HG02588 (cell line): ENCODE measurements around the gene EPB42.
"Not testable (repeated sequence)": the region's sequence is repeated elsewhere in the genome, so short reads cannot be mapped to it uniquely, and the experiment has no call there.

Source experiments
- ATAC-seq: cut with Tn5 transposase; IDR thresholded peaks from one replicate; pipeline ENCODE4 v1.9.1; 2021; ENCODE audit warnings: mild to moderate bottlenecking, moderate library complexity; ENCODE audit not compliant: unreplicated experiment

The EPB42 gene

GRCh38 chr15:43213466-43213865 is 7.4 kb downstream of the EPB42 start:
- ATAC-seq: no peak

- no peak for ATAC-seq
Measured at GRCh38 chr15:43212951-43213350, 7.9 kb downstream of the EPB42 start.

- no peak for ATAC-seq
Measured at GRCh38 chr15:43212299-43212698, 8.5 kb downstream of the EPB42 start.

GRCh38 chr15:43211224-43211735 is 9.5 kb downstream of the EPB42 start:
- no peak for ATAC-seq

GRCh38 chr15:43210807-43211206 is 10.0 kb downstream of the EPB42 start:
- ATAC-seq: no peak

- no peak for ATAC-seq
Measured at GRCh38 chr15:43210172-43210745, 10.6 kb downstream of the EPB42 start.

- ATAC-seq: no peak
Measured at GRCh38 chr15:43209059-43209824, 11.6 kb downstream of the EPB42 start.

- no peak for ATAC-seq
Measured at GRCh38 chr15:43208052-43209002, 12.5 kb downstream of the EPB42 start.

- no peak for ATAC-seq
Measured at GRCh38 chr15:43207024-43207423, 13.8 kb downstream of the EPB42 start.

- ATAC-seq: no peak
Measured at GRCh38 chr15:43206054-43206453, 14.8 kb downstream of the EPB42 start.

GRCh38 chr15:43204016-43204901 is 16.6 kb downstream of the EPB42 start:
- no peak for ATAC-seq

- ATAC-seq: no peak
Measured at GRCh38 chr15:43199945-43200488, 20.8 kb downstream of the EPB42 start.

GRCh38 chr15:43198992-43199391 is 21.8 kb downstream of the EPB42 start:
- no peak for ATAC-seq

GRCh38 chr15:43198556-43198955 is 22.3 kb downstream of the EPB42 start:
- not testable (repeated sequence) for ATAC-seq

- not testable (repeated sequence) for ATAC-seq
Measured at GRCh38 chr15:43197773-43198172, 23.0 kb downstream of the EPB42 start.

GRCh38 chr15:43196760-43197548 is 23.9 kb downstream of the EPB42 start:
- ATAC-seq: no peak

- ATAC-seq: no peak
Measured at GRCh38 chr15:43194795-43195194, 26.0 kb downstream of the EPB42 start.

GRCh38 chr15:43193710-43194109 is 27.1 kb downstream of the EPB42 start:
- no peak for ATAC-seq

GRCh38 chr15:43190178-43190577 is 30.6 kb downstream of the EPB42 start:
- no peak for ATAC-seq
